GM10266 (cell line): ENCODE data around the gene PIK3R2.

ENCODE experiments used
- DNase-seq: peaks from one replicate; pipeline ENCODE4 v3.0.0; 2012; ENCODE audit errors: extremely low spot score
- CTCF ChIP-seq: IDR thresholded peaks from 2 replicates; pipeline ENCODE4 v1.5.1; 2012; ENCODE audit warnings: mild to moderate bottlenecking, low read depth; ENCODE audit not compliant: control insufficient read depth, insufficient read depth; ENCODE audit errors: missing control alignments

Gene PIK3R2

DNA sequence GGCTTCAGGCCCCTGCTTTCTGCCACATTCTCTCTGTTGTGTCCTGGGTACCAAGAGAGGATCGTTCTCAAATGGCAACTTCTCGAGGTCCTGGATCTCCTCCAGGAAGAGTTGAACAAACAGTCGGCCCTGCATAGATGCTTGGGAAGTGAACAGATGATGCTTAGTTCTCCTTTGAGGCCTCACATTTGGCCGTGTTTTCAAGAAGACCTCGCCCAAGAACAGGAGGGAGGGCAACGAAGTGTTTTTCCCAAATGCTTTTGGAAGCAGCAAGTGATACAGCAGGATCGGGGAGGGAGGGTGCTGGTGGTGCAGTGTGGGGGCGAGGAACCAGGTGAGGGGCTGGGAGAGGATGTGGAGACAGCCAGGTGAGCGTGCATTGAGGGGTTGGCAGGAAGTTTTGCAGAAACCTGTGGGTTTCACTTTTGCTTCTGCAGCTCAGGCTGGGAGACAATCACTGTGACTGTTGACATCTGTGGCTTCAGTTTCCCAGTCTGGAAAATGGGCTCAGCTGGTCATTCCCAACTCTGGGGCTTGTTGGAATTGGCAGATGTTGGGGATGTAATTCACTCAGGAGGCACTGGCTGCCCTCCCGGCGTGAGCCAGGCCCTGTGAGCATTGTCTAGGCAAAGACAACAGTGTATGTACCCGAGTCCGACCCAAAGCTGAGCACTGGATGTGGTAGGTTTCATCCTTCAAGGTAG lies 33.8 kb upstream of the PIK3R2 start:
- TF ChIP-seq CTCF = no peak
- no peak for DNase-seq

DNA sequence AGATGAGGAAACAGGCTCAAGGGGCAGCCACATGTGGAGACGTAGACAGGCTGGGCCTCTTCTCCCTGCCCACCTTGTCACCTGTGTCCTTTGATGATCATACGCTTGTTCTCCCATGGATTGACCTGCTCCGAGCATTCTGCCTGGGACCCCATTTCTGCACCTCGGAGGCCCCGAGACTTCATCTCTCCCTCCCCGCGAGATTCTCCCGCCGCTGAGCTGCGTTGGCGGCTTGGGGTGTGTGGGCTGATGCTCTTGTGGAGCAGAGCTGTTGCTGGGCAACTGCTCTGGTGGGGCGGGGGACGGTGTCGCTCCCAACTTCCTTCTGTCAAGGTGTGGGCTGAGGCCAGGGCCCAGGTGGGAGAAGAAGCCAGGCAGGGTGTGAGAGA lies 33.3 kb upstream of the PIK3R2 start:
- no peak for DNase-seq
- no peak for TF ChIP-seq CTCF

DNA sequence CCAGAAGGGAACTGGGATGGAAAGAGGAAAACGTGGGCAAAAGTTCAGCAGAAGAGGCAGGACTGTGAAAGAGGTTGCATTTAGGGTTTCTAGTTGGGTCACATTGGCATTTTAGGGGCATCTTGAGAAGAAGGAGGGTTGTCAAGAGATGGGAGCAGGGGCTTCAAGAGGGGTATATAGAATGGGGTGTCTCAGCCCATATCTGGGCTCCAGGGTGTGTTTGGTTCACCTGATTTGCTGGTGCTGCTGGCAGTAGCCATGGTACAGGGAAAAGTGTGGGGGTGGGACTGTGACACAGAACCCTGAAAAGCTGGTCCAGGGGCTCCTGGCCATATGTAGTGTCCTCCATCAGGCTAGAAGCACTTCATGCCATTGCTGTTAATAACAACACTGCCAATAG lies 32.8 kb upstream of the PIK3R2 start:
- no peak for DNase-seq
- TF ChIP-seq CTCF = no peak

DNA sequence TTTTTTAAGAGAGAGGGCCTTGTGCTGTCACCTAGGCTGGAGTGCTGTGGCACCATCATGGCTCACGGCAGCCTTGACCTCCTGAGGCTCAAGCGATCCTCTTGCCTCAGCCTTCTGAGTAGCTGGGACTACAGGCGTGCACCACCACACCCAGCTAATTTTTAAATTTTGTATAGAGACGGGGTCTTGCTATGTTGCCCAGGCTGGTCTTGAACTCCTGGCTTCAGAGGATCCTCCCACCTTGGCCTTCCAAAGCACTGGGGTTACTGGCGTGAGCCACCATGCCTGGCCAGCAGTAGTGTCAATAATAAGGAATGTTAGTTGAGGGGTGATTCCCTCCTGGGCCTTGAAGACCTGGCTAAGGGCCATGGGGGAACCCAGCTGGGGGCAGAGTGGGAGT lies 31.8 kb upstream of the PIK3R2 start:
- DNase-seq = no peak
- TF ChIP-seq CTCF = no peak

DNA sequence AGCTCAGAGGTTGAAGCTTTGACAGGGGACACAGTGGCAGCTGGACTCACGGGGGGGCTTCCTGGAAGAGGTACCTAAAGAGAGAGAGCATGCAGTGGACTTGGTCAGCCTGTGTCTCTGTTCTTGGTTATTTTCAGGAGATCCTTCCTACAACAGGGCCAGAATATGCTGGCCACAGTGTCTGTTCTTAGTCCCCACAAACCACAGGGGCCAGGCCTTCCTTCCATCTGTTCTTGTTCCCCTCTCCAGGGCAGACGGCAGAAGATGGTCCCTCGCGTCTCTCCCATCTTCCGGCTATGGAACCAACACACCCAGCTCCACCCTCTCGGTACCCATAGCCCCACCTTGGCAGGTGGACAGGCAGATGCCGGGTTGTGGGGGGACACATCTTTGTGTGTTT lies 30.5 kb upstream of the PIK3R2 start:
- no peak for TF ChIP-seq CTCF
- DNase-seq = no peak

DNA sequence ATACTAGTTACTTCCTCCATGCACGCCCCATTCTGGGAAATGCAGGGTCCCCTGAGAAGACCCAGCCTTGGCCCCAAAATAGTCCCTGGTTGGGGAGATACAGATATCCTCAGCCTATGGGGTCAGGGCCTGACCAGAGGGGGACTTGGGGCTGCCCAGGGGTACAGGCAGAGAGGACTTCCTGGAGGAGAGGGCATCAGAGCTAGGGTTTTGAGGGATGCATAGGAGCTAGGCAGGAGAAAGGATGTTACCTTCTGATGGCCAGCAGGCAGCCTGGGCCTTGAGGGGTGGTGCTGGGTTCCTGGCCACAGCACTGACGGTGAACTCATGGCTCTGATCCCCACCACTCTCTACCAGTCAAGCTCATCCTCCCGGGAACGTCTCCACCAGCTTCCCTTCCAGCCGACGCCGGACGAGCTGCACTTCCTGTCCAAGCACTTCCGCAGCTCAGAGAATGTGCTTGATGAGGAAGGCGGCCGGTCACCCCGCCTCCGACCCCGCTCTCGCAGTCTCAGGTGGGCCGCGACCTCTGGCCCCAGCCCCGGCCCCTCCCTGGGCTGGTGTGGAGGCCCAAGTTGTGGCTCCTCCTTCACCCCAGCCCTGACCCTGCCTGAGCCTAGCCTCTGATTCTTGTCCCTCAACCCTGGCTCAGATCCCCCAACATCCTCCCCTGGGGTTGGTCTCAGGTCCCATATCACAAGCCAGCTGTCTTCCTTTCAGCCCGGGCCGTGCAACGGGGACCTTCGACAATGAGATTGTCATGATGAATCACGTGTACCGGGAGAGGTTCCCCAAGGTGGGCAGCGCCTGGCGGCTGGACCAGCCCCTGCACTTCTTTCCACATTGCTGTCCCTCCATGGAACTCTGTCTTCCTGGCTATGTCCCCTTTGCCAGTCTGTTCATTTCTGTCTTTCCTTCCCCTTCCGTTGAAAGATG lies 29.8 kb upstream of the PIK3R2 start:
- TF ChIP-seq CTCF = no peak
- no peak for DNase-seq

DNA sequence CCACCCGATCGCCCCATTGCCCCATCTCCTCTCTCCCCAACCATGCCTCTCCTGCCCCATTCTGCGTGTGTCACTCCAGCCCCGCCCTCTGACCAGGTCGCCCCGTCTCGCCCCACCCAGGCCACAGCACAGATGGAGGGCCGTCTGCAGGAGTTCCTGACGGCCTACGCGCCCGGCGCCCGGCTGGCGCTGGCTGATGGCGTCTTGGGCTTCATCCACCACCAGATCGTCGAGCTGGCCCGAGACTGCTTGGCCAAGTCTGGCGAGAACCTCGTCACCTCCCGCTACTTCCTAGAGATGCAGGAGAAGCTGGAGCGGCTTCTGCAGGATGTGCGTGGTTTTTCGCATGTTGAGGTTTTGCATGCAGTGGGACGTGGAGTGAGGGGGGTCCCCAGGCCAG lies 29.1 kb upstream of the PIK3R2 start:
- DNase-seq = no peak
- TF ChIP-seq CTCF = no peak
